Thyroid gland (tissue), 4 donors: ENCODE results near the gene CHST13.

Source experiments
- POLR2A ChIP-seq, 2 donors: fragments of 450-650 bp; IDR thresholded peaks; one replicate each; pipeline ENCODE4 v1.6.1; 2017; ENCODE audit warnings: antibody characterized with exemption in 2 of 2, mild to moderate bottlenecking in 2 of 2, moderate library complexity in 1 of 2
- TF ChIP-seq, protein P1 (sequence below), 6 experiments: fragments of 200-600 bp in 3 of 6; fragments of 450-650 bp in 3 of 6; sonication (generic) in 3 of 6; IDR thresholded peaks; one replicate each; pipeline ENCODE4 v1.5.1; 2016 to 2019; ENCODE audit warnings: antibody characterized with exemption in 6 of 6, mild to moderate bottlenecking in 2 of 6, inconsistent platforms in 1 of 6, moderate library complexity in 1 of 6

DNA sequence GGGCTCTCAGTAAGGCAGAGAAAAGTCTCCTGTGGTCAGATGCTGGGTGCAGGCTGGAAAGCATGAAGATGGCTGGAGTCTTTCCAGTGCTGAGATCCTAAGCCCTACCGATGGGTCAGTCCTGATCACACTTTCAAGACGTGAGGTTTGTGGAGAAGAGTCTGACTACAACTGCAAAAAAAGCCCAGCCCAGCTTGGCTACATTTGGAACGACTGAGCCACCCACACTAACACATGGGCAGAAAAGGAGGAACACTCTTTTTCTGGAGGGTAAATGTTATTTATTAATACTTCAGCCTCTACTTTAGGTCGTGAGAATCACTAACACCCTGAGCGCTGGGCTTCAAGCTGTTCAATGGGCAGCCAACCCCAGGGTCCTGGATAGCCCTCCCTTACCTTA lies 56.8 kb downstream of the CHST13 start:
- TF ChIP-seq POLR2A (IDR thresholded peaks at IDR 0.05) = no peak
- TF ChIP-seq, protein P1, sequence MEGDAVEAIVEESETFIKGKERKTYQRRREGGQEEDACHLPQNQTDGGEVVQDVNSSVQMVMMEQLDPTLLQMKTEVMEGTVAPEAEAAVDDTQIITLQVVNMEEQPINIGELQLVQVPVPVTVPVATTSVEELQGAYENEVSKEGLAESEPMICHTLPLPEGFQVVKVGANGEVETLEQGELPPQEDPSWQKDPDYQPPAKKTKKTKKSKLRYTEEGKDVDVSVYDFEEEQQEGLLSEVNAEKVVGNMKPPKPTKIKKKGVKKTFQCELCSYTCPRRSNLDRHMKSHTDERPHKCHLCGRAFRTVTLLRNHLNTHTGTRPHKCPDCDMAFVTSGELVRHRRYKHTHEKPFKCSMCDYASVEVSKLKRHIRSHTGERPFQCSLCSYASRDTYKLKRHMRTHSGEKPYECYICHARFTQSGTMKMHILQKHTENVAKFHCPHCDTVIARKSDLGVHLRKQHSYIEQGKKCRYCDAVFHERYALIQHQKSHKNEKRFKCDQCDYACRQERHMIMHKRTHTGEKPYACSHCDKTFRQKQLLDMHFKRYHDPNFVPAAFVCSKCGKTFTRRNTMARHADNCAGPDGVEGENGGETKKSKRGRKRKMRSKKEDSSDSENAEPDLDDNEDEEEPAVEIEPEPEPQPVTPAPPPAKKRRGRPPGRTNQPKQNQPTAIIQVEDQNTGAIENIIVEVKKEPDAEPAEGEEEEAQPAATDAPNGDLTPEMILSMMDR (IDR thresholded peaks at IDR 0.05) = no peak
